NCI-H345 (cell line): ENCODE data around the gene RCAN3.

Experiments used
- DNase-seq: peaks from one replicate; lab custom pipeline; 2025; lab: John Stamatoyannopoulos, UW

The RCAN3 gene

DNA sequence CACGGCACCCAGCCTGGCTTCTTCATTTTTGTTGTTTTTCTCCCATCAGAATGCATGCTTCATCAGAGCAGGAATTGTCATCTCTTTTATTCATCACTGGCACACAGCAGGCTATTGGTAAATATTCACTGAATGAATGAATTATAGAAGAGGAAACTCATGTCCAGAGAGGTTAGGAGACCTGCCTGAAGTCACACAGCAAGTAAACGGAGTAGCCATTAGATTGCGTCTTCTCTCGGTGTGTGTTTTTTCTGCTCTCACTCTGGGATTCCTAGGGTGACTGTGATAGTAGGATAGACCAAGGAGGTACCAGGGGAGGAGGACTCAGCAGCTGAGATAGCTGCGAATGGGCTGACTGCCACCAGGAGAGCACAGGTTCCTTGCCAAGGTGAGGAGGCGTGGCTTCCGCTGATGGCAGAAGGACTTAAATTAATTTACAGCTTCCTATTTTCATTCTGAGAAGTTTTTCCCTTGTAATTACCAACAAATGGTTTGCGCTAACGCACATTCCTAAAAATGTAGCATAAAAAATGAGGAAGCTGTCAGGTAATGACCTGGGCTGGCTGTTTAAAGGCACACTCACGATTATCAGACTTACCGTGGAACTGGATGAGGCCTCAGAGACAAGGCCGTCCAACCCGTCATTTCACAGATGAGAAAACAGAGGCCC lies 48.8 kb downstream of the RCAN3 start:
- DNase-seq: no peak

DNA sequence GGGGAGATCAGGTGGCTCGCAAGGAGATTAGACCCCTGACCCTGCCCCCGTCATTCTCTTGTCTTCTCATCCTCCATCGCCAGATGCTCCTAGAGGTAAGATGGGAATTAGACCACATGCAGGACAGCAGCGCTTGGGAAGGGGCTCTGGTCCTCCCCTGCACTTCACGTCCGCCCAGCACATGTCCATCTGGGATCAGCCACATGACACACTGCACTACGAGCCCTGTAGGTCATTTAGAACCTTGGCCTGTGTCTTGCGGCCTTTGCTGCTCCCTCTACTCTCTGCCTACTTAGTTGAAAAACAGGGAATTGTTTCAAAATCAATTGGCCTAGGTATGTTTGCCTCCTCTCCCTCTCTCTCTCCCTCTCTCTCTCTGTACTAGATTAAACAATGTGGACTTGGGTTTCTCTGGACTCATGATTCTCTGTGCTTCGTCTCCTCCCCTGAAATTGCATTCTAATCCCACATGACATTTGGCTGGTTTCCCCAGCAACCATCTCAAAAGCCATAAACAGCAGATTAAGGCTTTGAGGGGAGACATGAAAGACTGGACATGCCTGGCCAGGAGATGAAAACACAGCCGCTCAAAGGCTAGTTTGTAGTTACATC lies 49.4 kb downstream of the RCAN3 start:
- DNase-seq: no peak

DNA sequence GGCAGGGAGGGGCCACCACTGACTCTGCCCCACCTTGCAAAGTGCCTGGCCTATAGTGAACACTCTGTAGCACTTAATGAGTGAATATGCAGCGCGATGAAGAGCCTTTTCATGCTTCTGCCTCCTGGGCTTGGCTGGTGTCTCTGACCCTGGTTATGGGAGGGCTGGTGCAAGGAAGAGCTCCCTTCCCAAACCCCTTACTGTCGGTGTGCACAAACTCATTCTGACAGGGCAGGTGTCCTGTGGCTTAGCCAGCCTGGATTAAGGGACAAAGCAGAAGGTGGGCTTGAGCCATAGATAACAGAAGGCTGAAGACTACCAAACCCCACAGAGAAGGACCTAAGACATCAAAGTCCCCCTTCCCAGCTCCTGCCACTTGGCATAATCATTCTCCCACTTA lies 51.3 kb downstream of the RCAN3 start:
- DNase-seq: no peak

DNA sequence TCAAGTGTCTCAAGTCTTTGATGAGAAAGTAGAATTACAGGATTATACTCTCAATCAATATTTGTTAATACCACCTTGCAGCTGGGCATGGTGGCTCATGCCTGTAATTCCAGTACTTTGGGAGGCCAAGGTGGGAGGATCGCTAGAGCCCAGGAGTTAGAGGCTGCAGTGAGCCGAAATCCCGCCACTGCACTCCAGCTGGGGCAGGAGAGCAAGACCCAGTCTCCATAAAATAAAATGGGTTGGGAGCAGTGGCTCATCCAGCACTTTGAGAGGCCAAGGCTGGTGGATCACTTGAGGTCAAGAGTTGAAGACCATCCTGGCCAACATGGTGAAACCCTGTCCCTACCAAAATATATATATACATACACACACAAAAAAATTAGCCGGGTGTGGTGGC lies 52.1 kb downstream of the RCAN3 start:
- no peak for DNase-seq

DNA sequence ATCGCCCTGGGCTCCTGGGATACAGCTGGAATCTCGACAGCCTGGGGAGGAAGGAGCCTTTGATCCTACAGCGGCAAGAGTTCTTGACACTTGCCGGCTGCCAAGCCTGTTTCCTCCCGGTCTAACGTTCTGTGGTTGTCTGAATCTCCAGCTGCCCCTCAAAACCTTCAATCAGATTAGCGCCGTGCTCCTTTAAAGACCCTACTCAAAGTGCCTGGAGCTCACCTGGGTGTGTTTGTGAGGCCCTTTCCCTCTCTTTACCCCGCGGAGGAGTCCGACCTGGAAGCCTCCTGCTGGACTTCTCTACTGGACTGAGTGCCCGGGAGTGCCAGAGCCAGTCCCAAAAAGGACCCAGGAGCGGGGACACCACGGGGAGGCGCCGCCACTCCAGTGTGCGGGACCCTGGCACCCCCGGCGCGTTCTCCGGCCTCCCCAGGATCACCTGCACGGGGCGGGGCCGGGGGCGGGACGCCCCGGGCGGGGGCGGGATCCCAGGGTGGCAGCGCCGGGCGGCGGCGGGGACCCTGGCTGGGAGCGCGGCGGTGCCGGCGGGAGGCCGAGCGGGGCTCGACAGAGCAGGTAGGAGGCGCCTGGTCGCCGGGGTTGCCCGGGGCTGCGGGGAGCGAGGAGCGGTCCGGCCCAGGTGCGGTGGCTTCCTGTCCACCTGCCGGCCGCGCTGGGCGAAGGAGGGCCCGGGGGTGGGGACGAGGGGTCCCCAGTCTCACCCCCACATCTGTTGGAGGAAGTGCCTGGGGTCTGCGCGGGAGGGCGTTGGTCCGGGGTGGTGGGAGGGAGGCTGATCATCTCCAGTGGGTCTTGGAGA lies 53.2 kb downstream of the RCAN3 start, which contains the start of gene NCMAP:
Gene NCMAP (plus strand): TSS at position 497 of the 823 bp plus-strand sequence. CDS start 39,344 bp downstream, outside the sequence.
- DNase-seq: peak; percentile 48

DNA sequence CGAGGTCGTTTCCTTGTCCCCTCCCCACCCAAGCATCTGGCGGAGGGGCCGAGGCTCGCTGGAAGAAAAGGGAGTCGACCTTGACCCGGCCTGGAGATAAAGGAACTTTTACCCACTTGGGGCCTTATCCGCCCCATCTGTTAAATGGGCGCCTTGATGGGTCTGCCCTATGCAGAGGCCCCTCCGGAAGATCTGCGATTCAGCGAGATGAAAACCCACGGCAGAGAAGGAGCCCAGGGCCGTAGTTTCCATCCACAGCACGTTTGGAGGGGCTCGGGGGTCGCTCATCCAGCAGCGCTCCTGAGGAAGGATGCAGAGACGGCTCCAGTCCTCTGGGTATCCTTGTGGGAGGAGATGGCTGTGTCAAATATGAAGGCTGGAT lies 53.8 kb downstream of the RCAN3 start:
- DNase-seq: no peak

DNA sequence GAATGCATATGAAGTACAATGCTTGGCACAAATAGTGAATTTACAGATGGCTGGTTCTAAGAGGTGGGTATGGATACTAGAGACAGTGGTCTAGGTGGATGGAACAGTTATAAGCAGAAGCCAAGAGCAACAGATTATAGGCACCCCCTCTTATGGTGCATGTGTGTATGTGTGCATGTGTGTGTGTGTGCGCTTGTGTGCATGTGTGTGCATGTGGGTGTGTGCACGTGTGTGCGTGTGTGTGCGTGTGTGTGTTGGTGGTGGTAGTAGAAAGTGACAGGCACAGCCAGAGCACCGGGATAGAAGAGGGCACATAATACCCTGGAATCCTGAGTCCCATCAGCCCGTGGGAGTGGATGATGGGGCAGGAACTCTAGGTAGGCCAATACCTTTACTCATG lies 54.6 kb downstream of the RCAN3 start:
- no peak for DNase-seq

DNA sequence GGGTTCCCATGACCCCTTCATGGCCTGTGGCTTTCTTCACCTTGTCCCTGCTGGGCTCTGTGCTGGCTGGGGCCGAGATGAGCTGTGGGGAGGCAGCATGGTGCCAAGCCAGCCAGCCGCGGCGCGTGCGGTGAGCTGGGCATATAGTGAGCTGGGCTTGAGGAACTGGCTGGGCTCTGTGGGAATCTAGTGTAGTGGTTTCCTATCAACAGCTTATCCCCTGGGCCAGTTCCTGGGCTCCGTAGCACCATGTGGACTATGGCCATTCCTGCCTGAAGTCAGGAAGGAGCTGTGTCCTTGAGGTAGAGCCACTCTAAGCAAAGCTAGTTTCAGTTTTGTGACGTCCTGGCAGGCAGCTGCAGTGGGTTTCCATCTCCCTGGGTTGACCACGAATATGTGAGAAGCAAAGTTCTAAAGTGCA lies 55.1 kb downstream of the RCAN3 start:
- no peak for DNase-seq

DNA sequence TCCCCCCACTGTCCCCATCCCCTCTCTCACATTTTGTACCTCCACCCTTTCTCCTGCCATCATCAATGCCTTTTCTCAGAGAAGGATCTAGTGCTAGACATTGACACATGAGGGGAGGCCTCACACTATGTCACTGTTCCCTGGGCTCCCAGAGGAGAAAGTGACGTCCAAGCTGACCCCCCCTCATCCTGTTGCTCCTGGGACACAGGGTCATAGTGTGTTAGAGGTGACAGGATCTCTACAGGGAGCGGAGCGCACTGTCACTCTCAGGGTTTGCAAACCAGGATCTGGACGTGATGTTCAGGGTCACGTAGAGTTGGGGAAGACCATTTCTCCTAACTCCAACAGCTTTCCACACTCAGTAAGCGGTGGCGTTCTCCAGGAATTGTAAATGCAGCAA lies 55.8 kb downstream of the RCAN3 start:
- DNase-seq: no peak

DNA sequence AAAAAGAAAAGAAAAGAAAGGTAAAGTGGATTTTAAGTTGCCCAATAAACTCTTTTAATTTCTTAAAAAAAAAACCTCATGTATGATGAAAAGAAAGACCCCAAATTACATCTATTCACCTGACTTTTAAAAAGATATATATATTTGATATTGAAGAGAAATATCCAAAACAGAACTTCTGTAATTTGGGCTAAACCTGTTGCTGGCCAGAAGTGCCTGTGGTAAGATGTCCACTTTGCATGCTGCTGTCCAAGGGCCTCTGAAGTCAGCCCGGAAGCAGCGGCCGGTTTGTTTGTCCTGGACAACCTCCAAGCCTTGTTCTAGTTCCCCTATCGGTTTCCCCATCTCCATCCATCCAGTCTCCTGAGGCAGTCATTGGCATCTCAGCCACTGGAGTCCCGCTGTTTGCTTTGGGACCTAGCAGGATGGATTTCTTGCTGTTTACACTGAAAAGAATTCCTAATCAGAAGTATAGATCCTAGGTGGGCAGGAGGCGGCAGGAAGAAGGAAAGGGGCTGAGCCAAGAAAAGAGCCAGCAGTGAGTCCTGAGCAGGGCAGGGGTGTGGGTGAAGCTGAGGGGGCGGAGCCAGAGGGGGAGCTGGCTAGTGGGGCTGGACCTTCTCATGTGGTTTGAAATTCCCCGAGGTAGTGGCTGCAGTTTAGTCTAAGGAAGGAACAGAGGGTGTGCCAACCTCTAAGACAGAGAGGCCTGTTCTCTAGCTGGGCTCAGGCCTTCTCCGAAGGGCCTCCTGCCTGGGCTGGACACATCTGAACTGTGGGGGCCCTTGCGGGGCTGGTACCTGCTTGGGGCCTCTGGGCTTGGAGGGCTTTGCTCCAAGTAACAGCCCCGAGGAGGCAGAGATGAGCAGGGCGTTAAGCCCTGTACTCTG lies 56.5 kb downstream of the RCAN3 start:
- no peak for DNase-seq

DNA sequence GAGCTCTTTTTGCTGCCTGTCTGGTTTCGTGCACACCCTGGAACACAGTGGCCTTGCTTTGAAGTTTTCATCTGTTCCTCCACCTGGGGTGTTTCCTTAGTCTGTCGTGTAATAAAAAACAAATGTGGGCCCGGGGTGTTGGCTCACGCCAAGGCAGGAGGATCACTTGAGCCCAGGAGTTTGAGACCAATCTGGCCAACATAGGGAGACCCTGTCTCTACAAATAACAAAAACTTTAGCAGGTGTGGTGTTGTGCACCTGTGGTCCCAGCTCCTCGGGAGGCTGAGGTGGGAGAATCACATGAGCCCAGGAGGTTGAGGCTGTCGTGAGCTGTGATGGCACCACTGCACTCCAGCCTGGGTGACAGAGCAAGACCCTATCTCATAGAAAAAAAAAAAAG lies 57.7 kb downstream of the RCAN3 start:
- DNase-seq: no peak

DNA sequence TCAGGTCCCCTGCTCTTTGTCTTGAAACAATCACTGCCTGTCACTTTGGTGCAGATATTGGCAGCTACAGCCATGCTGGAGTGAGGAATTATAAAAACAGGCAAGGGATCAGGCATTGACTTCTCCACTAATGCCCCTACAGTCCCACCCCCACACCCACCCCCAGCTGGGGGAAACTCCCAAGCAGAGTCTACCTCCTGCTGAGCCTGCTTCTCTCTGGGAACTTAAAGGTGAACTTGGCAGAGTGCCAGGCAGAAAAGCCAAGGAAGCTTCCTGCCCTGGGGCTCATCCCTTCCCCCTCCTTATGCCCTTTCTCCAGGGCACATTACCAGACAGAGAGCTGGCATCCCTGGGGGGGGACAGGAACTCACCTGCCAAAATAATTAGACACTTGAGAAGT lies 60.0 kb downstream of the RCAN3 start:
- peak; percentile 56 for DNase-seq

DNA sequence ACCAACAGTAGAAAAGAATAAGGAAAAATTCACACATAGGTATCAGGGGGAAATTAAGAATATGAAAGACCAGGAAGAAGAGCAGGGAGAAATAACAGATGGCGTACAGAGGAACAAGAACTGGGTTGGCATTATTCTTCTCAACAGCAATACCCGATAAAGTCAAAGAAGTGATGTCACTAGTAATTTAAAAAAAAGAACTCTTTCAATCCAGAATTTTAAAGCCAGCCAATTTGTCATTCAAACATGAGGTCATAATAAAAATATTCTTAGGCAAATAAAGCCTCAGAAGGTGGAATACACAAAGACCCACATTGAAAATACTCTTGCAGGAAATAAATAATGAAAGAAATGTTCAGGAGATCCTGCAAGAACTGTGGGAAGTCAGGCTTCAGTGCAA lies 62.1 kb downstream of the RCAN3 start:
- DNase-seq: no peak

DNA sequence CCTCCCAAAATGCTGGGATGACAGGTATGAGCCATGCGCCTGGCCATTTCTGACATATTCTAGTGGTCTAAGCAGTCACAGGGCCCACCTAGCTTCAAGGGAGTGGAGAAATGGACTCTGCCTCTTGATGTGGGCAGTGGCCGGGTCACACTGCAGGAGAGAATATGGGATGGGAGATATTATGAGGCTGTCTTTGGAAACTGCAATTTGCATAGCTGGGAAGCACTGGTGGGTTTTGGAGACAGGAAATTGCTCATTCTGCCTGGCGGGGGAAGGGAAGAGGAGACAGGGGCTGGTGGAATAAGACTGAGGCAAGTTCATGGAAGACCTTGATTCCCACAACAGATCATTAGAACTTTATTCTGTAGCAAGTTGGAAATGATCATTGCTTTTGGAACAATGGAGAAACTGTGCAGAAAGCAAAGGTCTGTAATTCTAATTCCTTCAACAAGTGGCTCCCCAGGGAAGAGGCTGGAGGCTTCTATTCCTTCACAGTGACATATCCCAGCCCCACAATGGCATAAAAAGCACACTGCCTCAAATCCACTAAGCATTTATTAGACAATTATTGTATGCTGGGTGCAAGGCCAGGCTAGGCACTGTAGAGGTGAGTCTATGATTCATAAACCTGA lies 63.7 kb downstream of the RCAN3 start:
- no peak for DNase-seq

DNA sequence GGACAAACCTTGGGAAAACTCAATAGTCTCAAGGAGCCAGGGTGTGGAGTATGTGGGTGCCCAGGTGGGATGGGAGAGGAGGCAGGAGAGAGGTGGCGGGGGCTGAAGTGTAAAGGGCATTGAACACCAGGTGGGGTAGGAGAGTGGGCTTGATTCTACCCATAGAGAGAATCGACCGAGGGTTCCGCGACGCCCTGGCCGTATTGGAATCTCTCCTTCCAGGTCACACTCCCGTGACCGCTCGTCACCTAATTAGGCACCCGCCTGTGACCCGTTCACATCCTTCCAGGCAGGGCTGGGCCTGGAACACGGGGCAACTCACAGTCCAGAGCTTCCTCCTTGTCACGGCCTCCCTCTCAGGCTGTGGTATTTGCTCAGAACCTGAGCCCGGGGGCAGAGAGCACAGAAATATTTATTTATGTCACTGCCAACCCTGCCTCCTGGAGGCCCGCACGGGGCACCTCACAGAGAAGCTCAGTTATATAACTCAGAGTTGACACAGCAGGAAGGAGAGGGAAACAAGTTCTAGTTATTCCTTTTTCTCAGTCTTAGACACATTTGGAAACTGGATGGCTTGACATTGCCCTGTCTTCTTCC lies 65.3 kb downstream of the RCAN3 start:
- DNase-seq: no peak

DNA sequence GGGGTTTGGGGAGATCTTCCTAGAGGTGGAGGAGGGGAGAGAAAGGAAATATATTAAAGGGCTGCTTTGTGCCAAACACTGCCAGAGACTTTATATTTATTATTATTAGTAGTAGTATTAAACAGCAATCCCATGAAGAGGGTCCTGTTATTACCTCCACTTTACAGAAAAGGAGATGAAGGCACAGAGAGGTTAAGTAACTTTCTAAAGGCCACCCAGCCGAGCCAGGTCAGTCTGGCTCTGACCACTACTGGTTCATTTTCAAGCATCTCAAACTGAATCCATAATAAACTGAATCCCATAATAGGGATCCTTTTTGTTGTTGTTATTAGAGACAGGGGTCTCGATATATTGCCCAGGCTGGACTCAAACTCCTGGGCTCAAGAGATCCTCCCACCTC lies 65.8 kb downstream of the RCAN3 start:
- no peak for DNase-seq

DNA sequence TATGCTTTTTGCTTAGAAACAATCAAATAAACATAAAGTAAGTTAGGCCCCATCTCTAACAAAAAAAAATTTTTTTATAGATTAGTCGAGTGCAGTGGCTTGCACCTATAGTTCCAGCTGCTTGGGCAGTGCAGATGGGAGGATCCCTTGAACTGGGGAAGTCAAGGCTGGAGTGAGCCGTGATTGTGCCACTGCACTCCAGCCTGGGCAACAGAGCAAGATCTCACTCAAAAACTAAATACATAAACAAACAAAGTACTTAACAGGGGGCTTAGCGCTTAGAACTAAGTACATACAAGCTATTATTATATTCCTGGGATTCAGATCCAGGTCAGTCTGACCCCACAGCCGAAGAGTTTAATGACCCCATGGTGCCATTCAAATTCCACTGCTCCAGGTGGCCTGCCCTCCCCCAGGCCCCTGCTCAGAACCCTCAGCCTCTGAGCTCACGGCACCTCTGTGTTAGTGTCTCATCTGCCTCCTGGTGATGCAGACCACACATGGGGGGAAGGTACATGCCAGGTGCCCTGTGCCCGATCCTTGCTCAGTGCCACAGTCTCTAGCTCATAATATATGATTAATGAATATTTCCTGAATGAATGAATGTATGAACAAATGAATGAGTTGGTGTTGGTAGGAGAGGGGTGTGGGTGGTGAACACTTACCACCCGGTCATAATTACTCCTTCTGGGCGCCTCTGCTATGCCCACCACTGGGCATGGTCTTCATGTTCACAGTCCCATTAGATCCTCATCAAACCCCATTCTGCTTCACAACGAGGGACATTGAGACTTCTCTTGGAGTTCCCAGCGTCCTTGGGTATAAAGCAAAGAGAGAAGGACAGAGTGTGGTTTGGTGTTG lies 67.9 kb downstream of the RCAN3 start:
- no peak for DNase-seq

DNA sequence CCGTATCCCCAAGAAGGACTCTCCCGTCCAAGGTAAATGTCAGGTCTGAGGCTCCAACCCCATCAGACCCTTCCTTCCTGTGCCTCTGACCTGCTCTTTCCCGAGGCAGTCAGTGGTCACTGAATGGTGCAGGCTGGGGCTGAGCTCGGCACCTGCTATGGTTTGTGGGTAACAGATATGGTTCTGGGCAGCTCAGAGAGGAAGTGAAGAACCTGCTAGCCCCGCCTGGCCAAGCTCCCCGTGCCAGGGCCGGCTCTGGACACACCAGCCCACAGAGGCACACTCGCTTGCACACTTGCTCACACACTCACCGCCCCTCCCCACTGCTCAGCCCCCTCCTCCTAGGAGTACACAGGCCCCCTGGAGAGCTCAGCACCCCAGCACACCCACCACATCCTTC lies 69.7 kb downstream of the RCAN3 start:
- no peak for DNase-seq

DNA sequence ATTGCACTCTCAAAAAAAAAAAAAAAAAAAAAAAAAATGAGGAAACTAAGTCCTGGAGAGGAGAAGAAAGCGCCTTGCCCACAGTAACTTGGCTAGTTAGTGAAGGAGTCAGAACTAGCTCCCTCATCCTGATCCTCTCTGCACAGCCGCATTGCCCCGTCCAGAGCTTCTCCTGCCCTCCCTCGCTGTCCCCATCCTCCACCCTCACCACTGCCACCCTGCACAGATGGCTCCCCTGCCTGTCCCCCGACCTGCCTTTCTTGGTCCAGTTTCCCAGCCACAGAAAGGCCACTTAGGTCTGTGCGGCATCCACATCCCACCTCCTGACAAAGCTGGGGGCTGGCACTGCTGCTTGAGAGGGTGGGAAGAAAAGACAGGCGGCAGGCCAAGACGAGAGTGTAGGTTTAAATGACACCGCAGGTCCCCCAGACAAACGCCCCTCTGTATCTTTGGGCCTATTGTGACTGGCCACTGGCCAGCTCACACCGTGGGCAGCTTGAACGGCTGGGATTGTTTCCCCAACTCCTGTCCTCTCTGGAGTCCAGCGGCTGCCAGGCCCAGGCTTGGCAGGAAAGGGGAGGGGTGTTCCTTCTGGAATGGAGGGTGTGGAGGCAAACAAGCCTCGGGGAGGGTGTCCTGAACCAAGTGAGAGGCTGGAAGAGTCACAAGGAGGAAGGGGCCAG lies 73.4 kb downstream of the RCAN3 start:
- no peak for DNase-seq

DNA sequence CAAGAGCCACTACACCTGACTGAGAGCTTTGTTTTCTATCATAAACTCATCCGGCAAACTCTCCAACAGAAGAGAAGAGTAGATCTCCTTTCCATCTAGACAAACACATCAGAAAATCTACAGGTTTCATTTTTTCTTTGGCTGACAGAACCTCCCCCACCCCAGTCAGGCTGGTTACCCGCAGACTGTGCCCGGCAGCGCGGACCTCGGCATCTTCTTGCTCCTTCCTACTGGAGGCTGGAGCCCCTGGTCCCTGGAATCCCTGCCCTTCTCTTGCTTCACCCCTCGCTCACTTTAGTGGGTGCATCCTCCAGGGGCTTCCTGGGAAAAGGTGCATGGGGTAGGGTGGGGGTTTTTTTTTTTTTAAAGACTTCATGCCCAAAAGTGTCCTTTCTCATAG lies 76.2 kb downstream of the RCAN3 start:
- DNase-seq: no peak
